ENCODE results near the gene LAMC1. TPM values are rescaled to one million over a fixed set of nuclear protein-coding genes. Genes with fewer than 3 reads are reported as not detected.
A peak's percentile ranks its signal among the peaks of the same experiment; 100 is the strongest.

The LAMC1 gene
- total RNA-seq, 1 experiment from 2014 or later = 61.2 TPM

- Histone ChIP-seq H3K4me3 (replicated peaks in 1 of 2; ENCODE audit: low read depth in 1 of 2, low read length in 2 of 2) (no peak overlapping the region), H3K9me2 (ENCODE audit: insufficient read depth) (no peaks in the 10 kb centered on the region), H3K79me2 (ENCODE audit: insufficient read depth, low read length) (no peaks in the 10 kb centered on the region), H4K20me1 (ENCODE audit: insufficient read depth) (no peaks in the 10 kb centered on the region), H3K27ac (ENCODE audit: low read depth, low read length) (no peak overlapping the region), H3K4me1 (ENCODE audit: control insufficient read depth in 1 of 2, insufficient read depth in 2 of 2, low read length in 2 of 2) (peaks cover 0 to 7% of the 10 kb centered on the region in 2 experiments; a peak in 1 of 4 replicates), H2AFZ (ENCODE audit: low read depth, low read length, poor library complexity, severe bottlenecking) (no peak overlapping the region), H3K9ac (ENCODE audit: low read length) (no peak overlapping the region), H3K4me2 (ENCODE audit: low read length) (no peak overlapping the region), H3K27me3 (ENCODE audit: insufficient read depth, low read length) (no peaks in the 10 kb centered on the region), H3K9me3 (ENCODE audit: control insufficient read depth in 1 of 2, insufficient read depth in 1 of 2, low read depth in 1 of 2, low read length in 2 of 2) (no peaks in the 10 kb centered on the region), H3K36me3 (ENCODE audit: control insufficient read depth in 1 of 2, insufficient read depth in 2 of 2, low read length in 2 of 2) (no peaks in the 10 kb centered on the region)
- DNase-seq (ENCODE audit: low read depth, low spot score) (no peak), ATAC-seq (no peak)
- intact Hi-C loops (cut with micrococcal nuclease) = no loop called here
- BruUV-seq (replicated peaks) = no TSS peak
- ChIA-PET CTCF (no interaction called here), RAD21 (ENCODE audit: low non-redundant PET in 1 of 2, low total read pairs in 2 of 2, uncharacterized antibody in 2 of 2, unreplicated experiment in 2 of 2) (no interaction called here), POLR2A (no interaction called here)
- TF ChIP-seq RAD21 (IDR thresholded peaks at IDR 0.05; ENCODE audit: low read depth) = no peak
Measured at GRCh38 chr1:183003203-183003602, 20.0 kb upstream of the LAMC1 start.

GRCh38 chr1:183004141-183004540, 19.1 kb upstream of the LAMC1 start:
- POLR2A ChIA-PET = no interaction called here
- Histone ChIP-seq H3K9me2 (ENCODE audit: insufficient read depth) (no peaks in the 10 kb centered on the region), H3K4me1 (ENCODE audit: control insufficient read depth in 1 of 2, insufficient read depth in 2 of 2, low read length in 2 of 2) (no peaks in the 10 kb centered on the region), H4K20me1 (ENCODE audit: insufficient read depth) (no peaks in the 10 kb centered on the region), H3K9ac (ENCODE audit: low read length) (no peak overlapping the region), H3K4me3 (replicated peaks in 1 of 2; ENCODE audit: low read depth in 1 of 2, low read length in 2 of 2) (no peak overlapping the region), H3K36me3 (ENCODE audit: control insufficient read depth in 1 of 2, insufficient read depth in 2 of 2, low read length in 2 of 2) (no peaks in the 10 kb centered on the region), H3K4me2 (ENCODE audit: low read length) (no peak overlapping the region), H3K9me3 (ENCODE audit: control insufficient read depth in 1 of 2, insufficient read depth in 1 of 2, low read depth in 1 of 2, low read length in 2 of 2) (no peaks in the 10 kb centered on the region), H3K79me2 (ENCODE audit: insufficient read depth, low read length) (no peaks in the 10 kb centered on the region), H3K27me3 (ENCODE audit: insufficient read depth, low read length) (no peaks in the 10 kb centered on the region), H3K27ac (ENCODE audit: low read depth, low read length) (no peak overlapping the region), H2AFZ (ENCODE audit: low read depth, low read length, poor library complexity, severe bottlenecking) (peak overlapping the region; percentile 22)
- DNase-seq (ENCODE audit: low read depth, low spot score) (no peak), ATAC-seq (no peak)
- BruUV-seq (replicated peaks) = no TSS peak
- intact Hi-C loops (cut with micrococcal nuclease) = no loop called here
- CTCF ChIA-PET = no interaction called here
- RAD21 ChIA-PET (ENCODE audit: low non-redundant PET in 1 of 2, low total read pairs in 2 of 2, uncharacterized antibody in 2 of 2, unreplicated experiment in 2 of 2) = no interaction called here
- TF ChIP-seq CBX3 (IDR thresholded peaks at IDR 0.05; ENCODE audit: low read depth) = no peak
- TF ChIP-seq EGR1 (IDR thresholded peaks at IDR 0.05; ENCODE audit: low read depth) = no peak
- no peak for TF ChIP-seq TCF7L2 (IDR thresholded peaks at IDR 0.05; ENCODE audit: borderline replicate concordance, extremely low read depth, insufficient read depth, insufficient read length)
- TF ChIP-seq SP1 (IDR thresholded peaks at IDR 0.05; ENCODE audit: low read depth) = no peak
- TF ChIP-seq ZBTB33 (IDR thresholded peaks at IDR 0.05; ENCODE audit: extremely low read depth, insufficient replicate concordance, low read length) = no peak
- TF ChIP-seq ATF3 (IDR thresholded peaks at IDR 0.05) = no peak
- TF ChIP-seq SIN3A (IDR thresholded peaks at IDR 0.05; ENCODE audit: low read depth) = no peak
- TF ChIP-seq POLR2AphosphoS5 (IDR thresholded peaks at IDR 0.05; ENCODE audit: low read depth, low read length) = no peak
- no peak for TF ChIP-seq CEBPB (IDR thresholded peaks at IDR 0.05; ENCODE audit: low read depth)
- TF ChIP-seq YY1 (IDR thresholded peaks at IDR 0.05; ENCODE audit: extremely low read depth, insufficient replicate concordance, low read depth, low read length) = no peak
- TF ChIP-seq RAD21 (IDR thresholded peaks at IDR 0.05; ENCODE audit: low read depth) = no peak
- TF ChIP-seq FOSL1 (IDR thresholded peaks at IDR 0.05; ENCODE audit: low read depth) = no peak
- TF ChIP-seq CTCF (IDR thresholded peaks at IDR 0.05 in 2 of 3, conservative IDR thresholded peaks at IDR 0.05 in 1 of 3; ENCODE audit: borderline replicate concordance in 1 of 3, insufficient read depth in 1 of 3, low read depth in 2 of 3, low read length in 2 of 3) = no peak
- TF ChIP-seq ELF1 (IDR thresholded peaks at IDR 0.05; ENCODE audit: borderline replicate concordance, low read depth) = no peak

Measured in HCT116 (cell line).